Astrocyte (in vitro differentiated cells and primary cell): ENCODE measurements around the gene ERO1A.

Experiments used
- EZH2 ChIP-seq: IDR thresholded peaks from 2 replicates; pipeline ENCODE4 v1.6.1; 2012; ENCODE audit warnings: mild to moderate bottlenecking, low read length, inconsistent platforms; ENCODE audit not compliant: insufficient read depth
- TF ChIP-seq, protein P1 (sequence below): IDR thresholded peaks from 2 replicates; pipeline ENCODE4 v1.5.1; 2011; ENCODE audit warnings: low read depth, mild to moderate bottlenecking, inconsistent platforms, low read length, moderate library complexity; ENCODE audit not compliant: insufficient read depth

DNA sequence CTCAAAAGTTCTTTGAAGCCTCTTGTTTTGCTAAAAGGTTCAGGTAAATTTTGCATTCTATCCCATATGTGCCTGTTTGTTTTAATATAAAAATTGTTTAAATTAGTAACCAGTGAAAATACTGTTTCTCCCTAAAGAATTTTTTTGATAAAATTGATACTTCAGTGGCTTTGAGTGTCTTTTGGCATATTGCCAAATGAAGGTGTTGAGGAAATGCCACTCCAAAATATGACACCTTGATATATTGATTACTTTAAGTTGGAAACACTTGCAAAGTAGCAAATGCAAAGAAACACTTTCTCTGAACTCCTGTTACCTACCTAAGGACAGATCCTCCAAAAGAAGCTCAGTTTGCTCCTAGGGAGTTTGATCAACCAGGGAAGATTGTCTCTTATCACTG, 43.1 kb upstream of the ERO1A start:
- TF ChIP-seq, protein P1, sequence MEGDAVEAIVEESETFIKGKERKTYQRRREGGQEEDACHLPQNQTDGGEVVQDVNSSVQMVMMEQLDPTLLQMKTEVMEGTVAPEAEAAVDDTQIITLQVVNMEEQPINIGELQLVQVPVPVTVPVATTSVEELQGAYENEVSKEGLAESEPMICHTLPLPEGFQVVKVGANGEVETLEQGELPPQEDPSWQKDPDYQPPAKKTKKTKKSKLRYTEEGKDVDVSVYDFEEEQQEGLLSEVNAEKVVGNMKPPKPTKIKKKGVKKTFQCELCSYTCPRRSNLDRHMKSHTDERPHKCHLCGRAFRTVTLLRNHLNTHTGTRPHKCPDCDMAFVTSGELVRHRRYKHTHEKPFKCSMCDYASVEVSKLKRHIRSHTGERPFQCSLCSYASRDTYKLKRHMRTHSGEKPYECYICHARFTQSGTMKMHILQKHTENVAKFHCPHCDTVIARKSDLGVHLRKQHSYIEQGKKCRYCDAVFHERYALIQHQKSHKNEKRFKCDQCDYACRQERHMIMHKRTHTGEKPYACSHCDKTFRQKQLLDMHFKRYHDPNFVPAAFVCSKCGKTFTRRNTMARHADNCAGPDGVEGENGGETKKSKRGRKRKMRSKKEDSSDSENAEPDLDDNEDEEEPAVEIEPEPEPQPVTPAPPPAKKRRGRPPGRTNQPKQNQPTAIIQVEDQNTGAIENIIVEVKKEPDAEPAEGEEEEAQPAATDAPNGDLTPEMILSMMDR: no peak
- no peak for TF ChIP-seq EZH2
